MM.1S (cell line): ENCODE results near the gene LDLRAD4.
A peak's percentile ranks its signal among the peaks of the same experiment; 100 is the strongest.

Experiments
- DNase-seq: peaks from one replicate; pipeline ENCODE4 v3.0.0-alpha.2; 2015
- H2AFZ ChIP-seq: fragments of 300-600 bp; sonication (generic); 2 replicates; pipeline ENCODE4 v1.6.0; 2016; ENCODE audit warnings: antibody characterized with exemption, low read length
- H3F3A ChIP-seq: fragments of 300-600 bp; sonication (generic); 2 replicates; pipeline ENCODE4 v1.6.1; 2016; ENCODE audit warnings: mild to moderate bottlenecking, antibody characterized with exemption, low read length, moderate library complexity, mixed read lengths; ENCODE audit not compliant: insufficient read depth
- H3K27ac ChIP-seq: fragments of 300-600 bp; sonication (generic); 2 replicates; pipeline ENCODE4 v1.5.1; 2016; ENCODE audit warnings: mild to moderate bottlenecking, low read length
- H3K27me3 ChIP-seq: fragments of 300-600 bp; sonication (generic); replicated peaks from 2 replicates; pipeline ENCODE4 v1.6.0; 2016; ENCODE audit warnings: low read length; ENCODE audit not compliant: insufficient read depth
- H3K36me3 ChIP-seq: fragments of 300-600 bp; sonication (generic); replicated peaks from 2 replicates; pipeline ENCODE4 v1.6.1; 2016; ENCODE audit warnings: mild to moderate bottlenecking, low read length, mixed read lengths; ENCODE audit not compliant: insufficient read depth
- H3K4me1 ChIP-seq: fragments of 300-600 bp; sonication (generic); 2 replicates; pipeline ENCODE4 v1.6.1; 2016; ENCODE audit warnings: low read length, mixed read lengths
- H3K4me2 ChIP-seq: fragments of 300-600 bp; sonication (generic); 2 replicates; pipeline ENCODE4 v1.6.0; 2016; ENCODE audit warnings: low read depth, low read length
- H3K4me3 ChIP-seq: fragments of 300-600 bp; sonication (generic); 2 replicates; pipeline ENCODE4 v1.5.1; 2016; ENCODE audit warnings: low read length, mixed read lengths
- H3K79me2 ChIP-seq: fragments of 300-600 bp; sonication (generic); 2 replicates; pipeline ENCODE4 v1.6.1; 2016; ENCODE audit warnings: mixed run types, low read length, mixed read lengths
- H3K9ac ChIP-seq: fragments of 300-600 bp; sonication (generic); 2 replicates; pipeline ENCODE4 v1.6.1; 2016; ENCODE audit warnings: low read length, mixed read lengths
- H3K9me2 ChIP-seq: fragments of 300-600 bp; sonication (generic); replicated peaks from 2 replicates; pipeline ENCODE4 v1.6.1; 2016; ENCODE audit warnings: mild to moderate bottlenecking, low read length, mixed read lengths; ENCODE audit not compliant: insufficient read depth
- H3K9me3 ChIP-seq: fragments of 300-600 bp; sonication (generic); replicated peaks from 2 replicates; pipeline ENCODE4 v1.6.1; 2016; ENCODE audit warnings: mild to moderate bottlenecking, low read length, mixed read lengths; ENCODE audit not compliant: insufficient read depth
- H4K20me1 ChIP-seq: fragments of 300-600 bp; sonication (generic); 2 replicates; pipeline ENCODE4 v1.6.1; 2016; ENCODE audit warnings: mild to moderate bottlenecking, low read length, moderate library complexity, mixed read lengths; ENCODE audit not compliant: insufficient read depth
- EZH2 ChIP-seq: fragments of 300-600 bp; sonication (generic); optimal IDR thresholded peaks from 2 replicates; pipeline ENCODE3; 2017; ENCODE audit warnings: low read depth, mild to moderate bottlenecking, antibody characterized with exemption, low read length, mixed read lengths
- EZH2phosphoT487 ChIP-seq: fragments of 300-600 bp; sonication (generic); IDR thresholded peaks from 2 replicates; pipeline ENCODE4 v1.6.1; 2018; ENCODE audit warnings: antibody characterized with exemption, low read length
- TF ChIP-seq, protein P1 (sequence below): fragments of 300-600 bp; sonication (generic); IDR thresholded peaks from 2 replicates; pipeline ENCODE4 v1.5.1; 2016; ENCODE audit warnings: antibody characterized with exemption, low read length, mixed read lengths

The LDLRAD4 gene

DNA sequence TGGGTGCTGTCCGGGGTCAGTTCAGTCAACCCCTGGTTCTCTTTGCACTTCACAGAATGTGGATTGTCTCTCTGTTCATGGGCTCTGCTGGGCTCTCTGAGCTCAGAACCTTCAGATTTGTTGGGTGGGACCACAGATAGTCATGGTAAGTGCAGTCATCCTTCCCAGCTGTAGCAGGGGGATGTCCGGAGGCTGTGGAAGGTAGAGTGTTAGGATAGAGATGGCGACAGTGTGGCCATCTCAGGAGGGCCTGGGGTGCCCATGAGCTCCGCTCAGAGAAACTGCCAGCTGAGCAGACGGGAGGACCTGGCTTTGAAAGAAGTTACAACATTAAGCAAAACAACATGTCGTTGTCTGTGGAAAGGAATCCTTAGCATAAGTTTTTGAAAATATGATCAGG, 358.0 kb downstream of the LDLRAD4 start:
- no peaks in the 10 kb centered on the region for H3K9me2 ChIP-seq
- H3F3A ChIP-seq = no peaks in the 10 kb centered on the region
- H3K27ac ChIP-seq = no peak overlapping the region
- H3K9me3 ChIP-seq = no peaks in the 10 kb centered on the region
- H3K79me2 ChIP-seq = no peaks in the 10 kb centered on the region
- H3K4me3 ChIP-seq = no peak overlapping the region
- no peak overlapping the region for H3K9ac ChIP-seq
- H3K36me3 ChIP-seq = no peaks in the 10 kb centered on the region
- H3K4me2 ChIP-seq = peak overlapping the region; percentile 16; the same call in 1 of the 2 replicates
- TF ChIP-seq EZH2phosphoT487 = no peak
- TF ChIP-seq EZH2 = no peak
- TF ChIP-seq, protein P1, sequence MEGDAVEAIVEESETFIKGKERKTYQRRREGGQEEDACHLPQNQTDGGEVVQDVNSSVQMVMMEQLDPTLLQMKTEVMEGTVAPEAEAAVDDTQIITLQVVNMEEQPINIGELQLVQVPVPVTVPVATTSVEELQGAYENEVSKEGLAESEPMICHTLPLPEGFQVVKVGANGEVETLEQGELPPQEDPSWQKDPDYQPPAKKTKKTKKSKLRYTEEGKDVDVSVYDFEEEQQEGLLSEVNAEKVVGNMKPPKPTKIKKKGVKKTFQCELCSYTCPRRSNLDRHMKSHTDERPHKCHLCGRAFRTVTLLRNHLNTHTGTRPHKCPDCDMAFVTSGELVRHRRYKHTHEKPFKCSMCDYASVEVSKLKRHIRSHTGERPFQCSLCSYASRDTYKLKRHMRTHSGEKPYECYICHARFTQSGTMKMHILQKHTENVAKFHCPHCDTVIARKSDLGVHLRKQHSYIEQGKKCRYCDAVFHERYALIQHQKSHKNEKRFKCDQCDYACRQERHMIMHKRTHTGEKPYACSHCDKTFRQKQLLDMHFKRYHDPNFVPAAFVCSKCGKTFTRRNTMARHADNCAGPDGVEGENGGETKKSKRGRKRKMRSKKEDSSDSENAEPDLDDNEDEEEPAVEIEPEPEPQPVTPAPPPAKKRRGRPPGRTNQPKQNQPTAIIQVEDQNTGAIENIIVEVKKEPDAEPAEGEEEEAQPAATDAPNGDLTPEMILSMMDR = no peak
- DNase-seq = no peak
- no peaks in the 10 kb centered on the region for H3K4me1 ChIP-seq
- no peak overlapping the region for H2AFZ ChIP-seq
- H3K27me3 ChIP-seq = no peaks in the 10 kb centered on the region
- H4K20me1 ChIP-seq = no peaks in the 10 kb centered on the region

DNA sequence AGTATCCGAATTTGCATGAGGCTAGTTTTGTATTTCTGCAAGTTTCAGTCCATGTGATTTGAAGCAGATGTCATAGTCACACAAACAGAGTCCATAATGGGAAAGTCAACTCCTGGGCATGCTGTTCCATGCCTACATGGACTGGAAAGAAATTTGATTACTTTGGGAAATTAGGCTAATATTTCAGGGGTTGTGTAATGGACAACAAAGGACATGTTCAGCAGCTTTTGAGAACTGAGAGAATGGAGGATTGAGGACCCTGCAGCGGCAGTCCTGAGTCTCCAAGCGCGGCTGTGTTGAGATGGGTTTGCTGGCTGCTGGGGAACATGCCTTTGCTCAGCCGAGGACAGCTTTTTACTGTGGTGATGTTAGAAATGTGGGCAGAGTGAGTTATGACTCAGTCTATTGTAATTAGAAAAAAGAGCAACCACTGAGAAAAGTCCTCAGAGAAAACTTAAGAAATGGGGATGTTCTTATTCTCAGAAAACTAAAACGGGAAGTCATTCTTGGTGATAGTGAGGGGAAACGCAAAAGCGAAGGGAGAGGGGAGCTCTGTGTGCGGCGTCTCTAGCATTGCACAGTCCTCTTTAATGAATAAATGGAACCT, 358.6 kb downstream of the LDLRAD4 start:
- H3F3A ChIP-seq = no peaks in the 10 kb centered on the region
- H3K27ac ChIP-seq = no peak overlapping the region
- no peak overlapping the region for H3K9ac ChIP-seq
- no peak overlapping the region for H2AFZ ChIP-seq
- no peaks in the 10 kb centered on the region for H4K20me1 ChIP-seq
- H3K4me1 ChIP-seq = no peaks in the 10 kb centered on the region
- H3K9me2 ChIP-seq = no peaks in the 10 kb centered on the region
- H3K27me3 ChIP-seq = no peaks in the 10 kb centered on the region
- no peak for DNase-seq
- no peaks in the 10 kb centered on the region for H3K36me3 ChIP-seq
- H3K79me2 ChIP-seq = no peaks in the 10 kb centered on the region
- peak overlapping the region; percentile 16; the same call in 1 of the 2 replicates for H3K4me2 ChIP-seq
- no peaks in the 10 kb centered on the region for H3K9me3 ChIP-seq
- TF ChIP-seq EZH2 = no peak
- TF ChIP-seq, protein P1 = no peak
- TF ChIP-seq EZH2phosphoT487 = no peak
- no peak overlapping the region for H3K4me3 ChIP-seq

DNA sequence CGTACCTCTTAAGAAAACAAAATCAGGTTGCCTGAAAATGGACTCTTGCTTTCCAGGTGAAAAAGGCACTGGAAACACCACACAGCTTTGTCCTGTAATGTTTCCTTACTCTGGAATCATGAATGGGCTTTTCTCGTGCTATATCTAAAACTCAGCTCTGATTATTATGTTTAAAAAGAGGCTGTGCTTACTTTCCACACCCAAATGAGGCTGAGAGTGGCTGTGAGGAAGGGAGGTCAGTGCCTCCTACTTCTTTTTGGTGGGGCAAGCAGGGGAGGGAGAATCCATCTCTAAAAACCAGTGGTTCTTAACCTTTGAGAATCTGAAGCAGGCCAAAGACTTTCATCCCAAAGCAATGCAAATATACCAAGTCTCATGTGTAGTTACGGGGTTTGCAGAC, 359.2 kb downstream of the LDLRAD4 start:
- Histone ChIP-seq H4K20me1 (no peaks in the 10 kb centered on the region), H3K4me1 (no peaks in the 10 kb centered on the region), H3K4me3 (no peak overlapping the region), H3K27ac (no peak overlapping the region), H3K9me3 (no peaks in the 10 kb centered on the region), H3K36me3 (no peaks in the 10 kb centered on the region), H3K4me2 (no peak overlapping the region; the same call in 1 of the 2 replicates), H3K9me2 (no peaks in the 10 kb centered on the region), H3F3A (no peaks in the 10 kb centered on the region), H3K9ac (no peak overlapping the region), H3K27me3 (no peaks in the 10 kb centered on the region), H2AFZ (no peak overlapping the region), H3K79me2 (no peaks in the 10 kb centered on the region)
- TF ChIP-seq, protein P1 = no peak
- TF ChIP-seq EZH2phosphoT487 (no peak), EZH2 (no peak)
- no peak for DNase-seq
